Measurements from ENCODE around the gene PSMC3IP.
"Not testable (repeated sequence)": the region's sequence is repeated elsewhere in the genome, so short reads cannot be mapped to it uniquely, and the experiment has no call there.

PSMC3IP gene

DNA sequence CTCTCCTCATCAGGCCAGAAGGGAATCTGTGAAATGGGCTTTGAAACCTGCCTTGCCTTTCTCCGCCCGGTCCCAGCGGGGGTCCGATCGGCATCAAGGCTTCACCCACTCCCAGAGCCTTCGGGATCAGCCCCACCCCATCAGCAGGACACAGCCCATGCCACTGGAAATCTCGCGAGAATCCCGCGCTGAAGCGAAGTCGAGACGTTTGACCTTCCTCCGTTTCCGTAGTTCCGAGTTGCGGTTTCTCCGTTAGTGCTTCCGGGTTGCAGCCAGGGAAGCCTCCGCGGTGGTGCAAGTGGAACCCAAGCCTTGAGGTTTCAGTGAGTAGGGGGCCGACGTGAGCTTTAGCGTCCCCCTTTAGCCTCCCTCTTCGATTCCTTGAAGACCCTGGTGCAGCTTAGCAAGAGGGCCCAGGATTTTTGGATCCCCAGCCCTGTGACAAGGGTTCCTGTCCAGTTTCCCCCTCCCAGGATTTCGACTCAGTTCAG, 15.6 kb downstream of the PSMC3IP start, which contains the start of gene COASY:
COASY (plus strand) TSS at position 252 of the 491 bp plus-strand sequence. CDS start 475 bp downstream, outside the sequence.
- DNase-seq (ENCODE audit: low spot score): peak; percentile 100

DNA sequence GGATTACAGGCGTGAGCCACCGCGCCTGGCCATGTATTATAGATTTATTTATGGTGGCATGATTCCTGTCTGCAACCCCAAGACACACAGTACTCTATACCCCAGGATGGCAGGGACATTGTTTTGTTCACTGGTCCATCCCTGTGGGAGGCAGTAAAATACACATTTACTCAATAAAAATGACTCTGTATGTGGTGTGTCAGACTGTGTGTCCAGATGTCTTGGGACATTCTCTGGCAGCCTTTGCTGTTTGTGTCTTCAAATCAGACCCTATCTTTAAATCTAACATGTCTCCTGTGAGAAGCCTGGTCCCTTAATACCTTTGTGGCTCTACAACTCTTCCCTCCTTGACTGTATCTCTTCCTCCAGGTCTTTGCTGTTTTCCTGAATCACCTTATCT, 17.3 kb downstream of the PSMC3IP start:
- no peak for DNase-seq (ENCODE audit: low spot score)

- DNase-seq (ENCODE audit: low spot score): no peak
Measured at GRCh38 chr17:42559075-42559474, 18.5 kb downstream of the PSMC3IP start.

DNA sequence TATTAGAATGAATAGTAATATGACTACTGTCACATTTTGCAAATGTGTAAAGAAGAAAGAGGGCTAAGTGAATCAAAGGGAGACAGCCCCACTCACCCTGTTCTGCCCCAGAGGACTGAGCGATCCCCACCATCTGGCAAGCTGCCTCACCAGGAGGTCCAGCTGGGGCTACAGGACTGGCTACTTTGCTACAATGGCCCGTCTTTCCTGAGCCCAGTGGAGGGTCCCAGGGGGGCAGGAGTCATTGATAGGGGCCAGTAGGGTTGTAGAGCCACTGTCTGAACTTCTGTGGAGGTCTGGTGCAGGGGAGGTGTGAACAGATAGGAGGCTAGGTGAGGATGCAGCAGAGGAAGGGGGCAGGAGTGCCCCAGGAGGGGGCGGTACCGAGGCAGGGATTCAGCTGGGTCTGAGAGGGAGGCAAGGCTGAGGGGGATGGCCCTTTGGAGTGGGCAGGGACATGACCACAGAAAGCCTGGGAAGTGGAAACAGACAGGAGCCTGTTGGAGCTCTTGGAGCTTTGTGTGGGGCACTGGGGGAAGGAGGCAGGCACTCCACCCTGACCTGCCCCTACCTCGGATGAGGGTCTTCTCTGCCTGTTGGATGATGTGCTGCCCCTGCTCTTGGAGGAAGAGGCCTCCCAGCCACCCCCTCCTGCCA, 21.4 kb downstream of the PSMC3IP start:
- not testable (repeated sequence) for DNase-seq (ENCODE audit: low spot score)

- no peak for DNase-seq (ENCODE audit: low spot score)
Measured at GRCh38 chr17:42555122-42555622, 22.4 kb downstream of the PSMC3IP start.

- peak; percentile 97 for DNase-seq (ENCODE audit: low spot score)
Measured at GRCh38 chr17:42554250-42555121, 23.0 kb downstream of the PSMC3IP start.

DNA sequence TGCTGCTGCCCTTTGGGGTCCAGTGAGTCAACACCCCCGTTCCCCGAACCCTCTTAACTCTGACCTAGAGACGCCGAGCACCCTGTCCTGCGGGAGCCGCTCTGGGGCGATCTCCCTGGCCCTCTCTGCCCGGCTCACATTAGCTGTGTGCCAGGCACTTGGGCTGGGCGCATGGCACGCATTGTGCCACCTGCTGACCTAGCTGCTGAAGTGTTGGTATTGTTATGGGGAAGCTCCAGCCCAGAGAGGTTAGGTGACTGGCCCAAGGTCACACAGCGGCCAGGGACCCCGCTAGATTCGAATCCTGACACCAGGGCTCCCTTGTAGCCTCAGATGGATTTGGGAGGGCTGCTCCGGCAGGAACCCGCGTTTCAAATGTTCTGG, 23.7 kb downstream of the PSMC3IP start:
- no peak for DNase-seq (ENCODE audit: low spot score)

DNA sequence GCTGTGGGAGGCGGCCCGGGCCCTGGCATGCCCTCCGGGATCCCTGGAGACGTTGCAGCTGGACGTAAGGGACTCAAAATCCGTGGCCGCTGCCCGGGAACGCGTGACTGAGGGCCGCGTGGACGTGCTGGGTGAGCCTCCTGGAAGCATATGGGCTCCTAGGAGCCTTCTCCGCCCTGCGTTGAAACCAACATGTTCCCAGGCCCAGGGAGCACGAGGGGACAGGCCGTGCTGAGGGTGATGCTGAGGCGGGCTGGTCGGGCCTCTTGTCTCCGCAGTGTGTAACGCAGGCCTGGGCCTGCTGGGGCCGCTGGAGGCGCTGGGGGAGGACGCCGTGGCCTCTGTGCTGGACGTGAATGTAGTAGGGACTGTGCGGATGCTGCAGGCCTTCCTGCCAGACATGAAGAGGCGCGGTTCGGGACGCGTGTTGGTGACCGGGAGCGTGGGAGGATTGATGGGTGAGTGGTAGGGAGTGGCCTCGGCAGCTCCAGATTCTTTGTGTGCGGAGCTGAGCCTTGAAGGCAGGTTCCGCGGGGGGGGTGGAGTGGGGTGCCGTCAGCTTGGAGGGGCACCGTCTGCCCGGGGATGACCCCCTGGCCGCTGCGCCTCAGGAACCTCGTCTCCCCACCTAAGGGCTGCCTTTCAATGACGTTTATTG, 24.2 kb downstream of the PSMC3IP start:
- no peak for DNase-seq (ENCODE audit: low spot score)

GRCh38 chr17:42552736-42553135, 24.8 kb downstream of the PSMC3IP start, which contains the start of gene HSD17B1:
TSS of gene HSD17B1 (plus strand) at chr17:42552923. CDS start at chr17:42552934, 11 bp downstream.
- DNase-seq (ENCODE audit: low spot score): not testable (repeated sequence)

- no peak for DNase-seq (ENCODE audit: low spot score)
Measured at GRCh38 chr17:42548993-42549755, 28.4 kb downstream of the PSMC3IP start.

DNA sequence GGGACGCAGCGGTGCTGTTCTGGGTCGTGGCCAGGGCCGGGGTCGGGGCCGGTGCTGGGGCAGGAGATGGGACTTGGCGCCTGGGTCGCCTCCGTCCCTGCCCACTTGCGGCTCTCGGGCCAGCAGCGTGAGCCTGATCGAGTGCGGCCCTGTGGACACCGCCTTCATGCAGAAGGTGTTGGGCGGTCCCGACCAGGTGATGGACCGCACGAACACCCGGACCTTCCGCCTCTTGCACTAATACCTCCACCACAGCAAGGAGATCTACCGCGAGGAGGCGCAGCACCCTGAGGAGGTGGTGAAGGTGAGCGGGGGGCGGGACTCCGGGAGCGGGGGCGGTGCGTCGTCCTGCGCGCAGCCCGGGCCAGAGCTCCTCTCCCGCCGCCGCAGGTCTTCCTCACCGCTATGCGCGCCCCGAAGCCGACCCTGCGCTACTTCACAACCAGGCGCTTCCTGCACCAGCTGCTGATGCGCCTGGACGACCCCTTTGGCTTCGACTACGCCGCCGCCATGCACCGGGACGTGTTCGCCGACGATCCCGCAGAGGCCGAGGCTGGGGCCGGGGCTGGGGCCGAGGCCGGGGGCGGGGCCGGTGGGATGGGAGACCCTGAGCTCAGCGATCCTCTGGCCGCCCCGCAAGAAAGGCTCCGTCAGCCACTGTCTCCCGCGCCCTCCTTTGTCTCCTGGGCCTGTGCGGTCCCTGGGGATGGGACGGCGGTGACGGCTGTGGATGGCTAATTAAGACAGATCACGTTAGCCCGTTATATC, 29.3 kb downstream of the PSMC3IP start:
- peak; percentile 96 for DNase-seq (ENCODE audit: low spot score)

GRCh38 chr17:42547698-42548069, 29.8 kb downstream of the PSMC3IP start:
- no peak for DNase-seq (ENCODE audit: low spot score)

DNA sequence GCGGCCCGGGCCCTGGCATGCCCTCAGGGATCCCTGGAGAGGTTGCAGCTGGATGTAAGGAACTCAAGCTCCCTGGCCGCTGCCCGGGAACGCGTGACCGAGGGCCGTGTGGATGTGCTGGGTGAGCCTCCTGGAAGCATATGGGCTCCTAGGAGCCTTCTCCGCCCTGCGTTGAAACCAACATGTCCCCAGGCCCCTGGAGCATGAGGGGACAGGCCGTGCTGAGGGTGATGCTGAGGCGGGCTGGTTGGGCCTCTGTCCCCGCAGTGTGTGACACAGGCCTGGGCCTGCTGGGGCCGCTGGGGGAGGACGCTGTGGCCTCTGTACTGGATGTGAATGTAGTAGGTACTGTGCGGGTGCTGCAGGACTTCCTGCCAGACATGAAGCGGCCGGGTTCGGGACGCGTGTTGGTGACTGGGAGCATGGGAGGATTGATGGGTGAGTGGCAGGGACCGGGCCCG, 30.5 kb downstream of the PSMC3IP start:
- no peak for DNase-seq (ENCODE audit: low spot score)

- not testable (repeated sequence) for DNase-seq (ENCODE audit: low spot score)
Measured at GRCh38 chr17:42545755-42546505, 31.6 kb downstream of the PSMC3IP start.

DNA sequence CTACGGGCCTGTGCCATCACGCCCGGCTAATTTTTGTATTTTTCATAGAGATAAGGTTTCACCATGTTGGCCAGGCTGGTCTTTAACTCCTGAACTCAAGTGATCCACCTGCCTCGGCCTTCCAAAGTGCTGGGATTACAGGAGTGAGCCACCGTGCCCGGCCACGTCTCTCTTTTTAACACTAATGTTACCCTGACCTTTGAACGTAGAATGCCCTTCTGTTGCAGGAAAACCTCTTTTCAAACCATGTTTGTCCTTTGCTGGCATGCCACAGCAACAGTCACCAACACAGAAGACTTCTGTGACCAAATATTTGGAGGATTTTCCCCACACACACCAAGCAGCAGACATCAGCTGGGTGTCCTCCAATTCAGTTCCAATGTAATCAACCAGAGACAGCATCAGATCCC, 32.6 kb downstream of the PSMC3IP start:
- DNase-seq (ENCODE audit: low spot score): no peak

- no peak for DNase-seq (ENCODE audit: low spot score)
Measured at GRCh38 chr17:42543190-42544079, 34.1 kb downstream of the PSMC3IP start.

- DNase-seq (ENCODE audit: low spot score): peak; percentile 50
Measured at GRCh38 chr17:42541041-42541833, 36.3 kb downstream of the PSMC3IP start.

GRCh38 chr17:42540558-42540957, 37.0 kb downstream of the PSMC3IP start:
- not testable (repeated sequence) for DNase-seq (ENCODE audit: low spot score)
